HEK293 (cell line): Measurements from ENCODE around the gene CTIF.

Experiments used
- CTCF ChIA-PET: fragments of 350-600 bp; formaldehyde crosslinking; extraction: SDS; loops from one replicate; lab custom pipeline; 2021; ENCODE audit warnings: antibody characterized with exemption; lab: Yijun Ruan, JAX
- POLR2A ChIA-PET: fragments of 300-600 bp; formaldehyde crosslinking; extraction: SDS; loops from one replicate; lab custom pipeline; 2020; ENCODE audit warnings: antibody characterized with exemption, inconsistent platforms; lab: Yijun Ruan, JAX
- H3K27ac ChIP-seq: fragments of 200-500 bp; sonication (Bioruptor generic); 2 replicates; pipeline ENCODE4 v1.5.1; 2014; ENCODE audit warnings: low read depth, low read length, control low read depth, inconsistent platforms; ENCODE audit errors: extremely low read depth
- H3K36me3 ChIP-seq, 2 experiments: fragments of 200-500 bp in 1 of 2; sonication (Bioruptor generic) in 1 of 2; 1 replicate in 1 of 2; 2 replicates in 1 of 2; pipeline ENCODE4 v1.5.1; 2014 to 2017; ENCODE audit warnings: inconsistent platforms in 2 of 2, low read length in 2 of 2; ENCODE audit not compliant: control insufficient read depth in 2 of 2, insufficient read depth in 1 of 2
- H3K4me1 ChIP-seq: fragments of 200-500 bp; sonication (Bioruptor generic); 2 replicates; pipeline ENCODE4 v1.5.1; 2014; ENCODE audit warnings: mild to moderate bottlenecking, low read length, inconsistent platforms; ENCODE audit not compliant: control insufficient read depth, insufficient read depth
- H3K4me3 ChIP-seq: 2 replicates; pipeline ENCODE4 v1.5.1; 2011; ENCODE audit warnings: low read depth, mild to moderate bottlenecking, control low read depth, low read length, moderate library complexity
- H3K9me3 ChIP-seq: fragments of 200-500 bp; sonication (Bioruptor generic); 2 replicates; pipeline ENCODE4 v1.5.1; 2014; ENCODE audit warnings: low read depth, low read length, inconsistent platforms; ENCODE audit not compliant: control insufficient read depth, insufficient read depth
- BCL6B ChIP-seq: fragments of 450-650 bp; formaldehyde crosslinking; IDR thresholded peaks from 2 replicates; pipeline ENCODE4 v1.5.1; 2017; ENCODE audit warnings: missing biosample characterization, missing genetic modification characterization
- ELK4 ChIP-seq: IDR thresholded peaks from 2 replicates; pipeline ENCODE4 v1.6.1; 2011; ENCODE audit warnings: mild to moderate bottlenecking, low read depth, low read length, borderline replicate concordance
- KLF17 ChIP-seq: fragments of 450-650 bp; formaldehyde crosslinking; IDR thresholded peaks from 2 replicates; pipeline ENCODE4 v1.5.1; 2016; ENCODE audit warnings: missing biosample characterization, missing genetic modification characterization
- KLF7 ChIP-seq: fragments of 450-650 bp; formaldehyde crosslinking; IDR thresholded peaks from 2 replicates; pipeline ENCODE4 v1.5.1; 2016; ENCODE audit warnings: missing biosample characterization, missing genetic modification characterization, borderline replicate concordance
- KLF9 ChIP-seq: fragments of 450-650 bp; formaldehyde crosslinking; IDR thresholded peaks from 2 replicates; pipeline ENCODE4 v1.5.1; 2016; ENCODE audit warnings: missing biosample characterization, missing genetic modification characterization, low read depth
- MZF1 ChIP-seq: fragments of 450-650 bp; formaldehyde crosslinking; IDR thresholded peaks from 2 replicates; pipeline ENCODE4 v1.5.1; 2017; ENCODE audit warnings: missing biosample characterization, missing genetic modification characterization, borderline replicate concordance
- SP2 ChIP-seq: fragments of 450-650 bp; formaldehyde crosslinking; IDR thresholded peaks from 2 replicates; pipeline ENCODE4 v1.5.1; 2016; ENCODE audit warnings: missing biosample characterization, missing genetic modification characterization
- TSHZ1 ChIP-seq: fragments of 450-650 bp; formaldehyde crosslinking; IDR thresholded peaks from 2 replicates; pipeline ENCODE4 v1.5.1; 2016; ENCODE audit warnings: missing biosample characterization, missing genetic modification characterization, borderline replicate concordance
- YY2 ChIP-seq: fragments of 450-650 bp; formaldehyde crosslinking; IDR thresholded peaks from 2 replicates; pipeline ENCODE4 v1.5.1; 2016; ENCODE audit warnings: missing biosample characterization, missing genetic modification characterization
- ZBTB11 ChIP-seq: fragments of 450-650 bp; formaldehyde crosslinking; conservative IDR thresholded peaks from 2 replicates; pipeline ENCODE4 v1.5.1; 2016; ENCODE audit warnings: low read depth, missing biosample characterization, missing genetic modification characterization
- ZBTB48 ChIP-seq: fragments of 450-650 bp; formaldehyde crosslinking; IDR thresholded peaks from 2 replicates; pipeline ENCODE4 v1.5.1; 2016; ENCODE audit warnings: missing biosample characterization, missing genetic modification characterization
- ZFP41 ChIP-seq: fragments of 450-650 bp; formaldehyde crosslinking; IDR thresholded peaks from 2 replicates; pipeline ENCODE4 v1.5.1; 2016; ENCODE audit warnings: missing biosample characterization, missing genetic modification characterization, borderline replicate concordance
- ZIC2 ChIP-seq: fragments of 450-650 bp; formaldehyde crosslinking; IDR thresholded peaks from 2 replicates; pipeline ENCODE4 v1.5.1; 2016; ENCODE audit warnings: missing biosample characterization, missing genetic modification characterization
- ZNF184 ChIP-seq: fragments of 450-650 bp; IDR thresholded peaks from 2 replicates; pipeline ENCODE4 v1.5.1; 2018; ENCODE audit warnings: missing biosample characterization, mild to moderate bottlenecking, missing genetic modification characterization
- ZNF24 ChIP-seq: fragments of 450-650 bp; formaldehyde crosslinking; IDR thresholded peaks from 2 replicates; pipeline ENCODE4 v1.5.1; 2016; ENCODE audit warnings: missing biosample characterization, missing genetic modification characterization
- ZNF394 ChIP-seq: fragments of 450-650 bp; formaldehyde crosslinking; IDR thresholded peaks from 2 replicates; pipeline ENCODE4 v1.5.1; 2016; ENCODE audit warnings: missing biosample characterization, missing genetic modification characterization, mild to moderate bottlenecking, moderate library complexity, borderline replicate concordance
- ZNF449 ChIP-seq: fragments of 450-650 bp; formaldehyde crosslinking; IDR thresholded peaks from 2 replicates; pipeline ENCODE4 v1.5.1; 2017; ENCODE audit warnings: missing biosample characterization, mild to moderate bottlenecking, missing genetic modification characterization, moderate library complexity
- ZNF501 ChIP-seq: fragments of 450-650 bp; formaldehyde crosslinking; IDR thresholded peaks from 2 replicates; pipeline ENCODE4 v1.5.1; 2016; ENCODE audit warnings: missing biosample characterization, missing genetic modification characterization
- ZNF510 ChIP-seq: fragments of 450-650 bp; formaldehyde crosslinking; IDR thresholded peaks from 2 replicates; pipeline ENCODE4 v1.5.1; 2018; ENCODE audit warnings: mild to moderate bottlenecking, missing genetic modification characterization, missing biosample characterization; ENCODE audit not compliant: insufficient replicate concordance
- ZNF514 ChIP-seq: fragments of 450-650 bp; formaldehyde crosslinking; IDR thresholded peaks from 2 replicates; pipeline ENCODE4 v1.5.1; 2016; ENCODE audit warnings: missing biosample characterization, missing genetic modification characterization
- ZNF558 ChIP-seq: fragments of 450-650 bp; formaldehyde crosslinking; IDR thresholded peaks from 2 replicates; pipeline ENCODE4 v1.5.1; 2016; ENCODE audit warnings: missing biosample characterization, missing genetic modification characterization
- ZNF624 ChIP-seq: fragments of 450-650 bp; formaldehyde crosslinking; IDR thresholded peaks from 2 replicates; pipeline ENCODE4 v1.5.1; 2017; ENCODE audit warnings: missing biosample characterization, missing genetic modification characterization
- ZNF654 ChIP-seq: fragments of 450-650 bp; formaldehyde crosslinking; IDR thresholded peaks from 2 replicates; pipeline ENCODE4 v1.5.1; 2016; ENCODE audit warnings: low read depth, missing biosample characterization, missing genetic modification characterization
- ZNF677 ChIP-seq: fragments of 450-650 bp; IDR thresholded peaks from 2 replicates; pipeline ENCODE4 v1.5.0; 2018; ENCODE audit warnings: missing biosample characterization, mild to moderate bottlenecking, missing genetic modification characterization, moderate library complexity
- ZNF830 ChIP-seq: fragments of 450-650 bp; IDR thresholded peaks from 2 replicates; pipeline ENCODE4 v1.5.0; 2018; ENCODE audit warnings: missing biosample characterization, missing genetic modification characterization, low read depth, mild to moderate bottlenecking, moderate library complexity
- ZSCAN23 ChIP-seq: fragments of 450-650 bp; formaldehyde crosslinking; IDR thresholded peaks from 2 replicates; pipeline ENCODE4 v1.5.1; 2016; ENCODE audit warnings: missing biosample characterization, missing genetic modification characterization
- ZSCAN30 ChIP-seq: fragments of 450-650 bp; IDR thresholded peaks from 2 replicates; pipeline ENCODE4 v1.5.1; 2018; ENCODE audit warnings: missing biosample characterization, mild to moderate bottlenecking, missing genetic modification characterization, moderate library complexity

The CTIF gene

GRCh38 chr18:48675352-48675761 lies 136.5 kb downstream of the CTIF start:
- H3K4me1 ChIP-seq, result no peaks in the 10 kb centered on the region
- ChIA-PET CTCF (interaction anchor here (0.5 to 3.0 kb wide), 14 partner anchors 11 to 1183 kb away, joined by 3 to 35 read pairs (median 3); no protein-coding TSS in a partner anchor), POLR2A (no interaction called here)
- no peak overlapping the region for H3K27ac ChIP-seq
- H3K9me3 ChIP-seq, result no peaks in the 10 kb centered on the region
- peaks cover 0 to 9% of the 10 kb centered on the region in 2 experiments; a peak in 2 of 3 replicates for H3K36me3 ChIP-seq
- no peak overlapping the region for H3K4me3 ChIP-seq
- TF ChIP-seq TSHZ1 (tag by site-specific recombination), result no peak
- TF ChIP-seq BCL6B, result no peak
- no peak for TF ChIP-seq ZNF449 (tag by site-specific recombination)
- no peak for TF ChIP-seq SP2 (tag by site-specific recombination)
- TF ChIP-seq KLF7 (tag by site-specific recombination), result no peak
- TF ChIP-seq ZNF830 (tag by site-specific recombination), result no peak
- TF ChIP-seq ZNF394 (tag by site-specific recombination), result no peak
- TF ChIP-seq ZNF654 (tag by site-specific recombination), result peak; percentile 93
- no peak for TF ChIP-seq ZSCAN23
- TF ChIP-seq ZNF677 (tag by site-specific recombination), result no peak
- no peak for TF ChIP-seq ZNF510 (tag by site-specific recombination)
- TF ChIP-seq YY2 (tag by site-specific recombination), result no peak
- peak; percentile 26; the same call in 1 of the 2 replicates for TF ChIP-seq KLF17 (tag by site-specific recombination)
- no peak for TF ChIP-seq ZFP41 (tag by site-specific recombination)
- TF ChIP-seq ZNF501 (tag by site-specific recombination), result peak; percentile 79
- peak; percentile 97 for TF ChIP-seq ZSCAN30 (tag by site-specific recombination)
- no peak for TF ChIP-seq ZNF24 (tag by site-specific recombination)
- TF ChIP-seq KLF9 (tag by site-specific recombination), result no peak
- no peak for TF ChIP-seq ELK4
- TF ChIP-seq ZNF558, result no peak
- TF ChIP-seq ZNF184, result no peak
- TF ChIP-seq ZNF624 (tag by site-specific recombination), result no peak
- TF ChIP-seq ZBTB48 (tag by site-specific recombination), result peak; percentile 59; the same call in 1 of the 2 replicates
- no peak for TF ChIP-seq ZNF514 (tag by site-specific recombination)
- 0 out of 2 replicates have a peak, but pooled peaks have one; percentile 13 for TF ChIP-seq ZBTB11 (tag by site-specific recombination)
- TF ChIP-seq ZIC2 (tag by site-specific recombination), result peak; percentile 75
- TF ChIP-seq MZF1 (tag by site-specific recombination), result no peak
